HG03103 (cell line): ENCODE results near the gene CCR2.
"Not testable (repeated sequence)": the region's sequence is repeated elsewhere in the genome, so short reads cannot be mapped to it uniquely, and the experiment has no call there.

Source experiments
- ATAC-seq: cut with Tn5 transposase; IDR thresholded peaks from one replicate; pipeline ENCODE4 v1.9.1; 2021; ENCODE audit warnings: low read depth; ENCODE audit not compliant: unreplicated experiment

CCR2 gene

GRCh38 chr3:46399557-46399956 is 45.6 kb downstream of the CCR2 start:
- ATAC-seq: no peak

DNA sequence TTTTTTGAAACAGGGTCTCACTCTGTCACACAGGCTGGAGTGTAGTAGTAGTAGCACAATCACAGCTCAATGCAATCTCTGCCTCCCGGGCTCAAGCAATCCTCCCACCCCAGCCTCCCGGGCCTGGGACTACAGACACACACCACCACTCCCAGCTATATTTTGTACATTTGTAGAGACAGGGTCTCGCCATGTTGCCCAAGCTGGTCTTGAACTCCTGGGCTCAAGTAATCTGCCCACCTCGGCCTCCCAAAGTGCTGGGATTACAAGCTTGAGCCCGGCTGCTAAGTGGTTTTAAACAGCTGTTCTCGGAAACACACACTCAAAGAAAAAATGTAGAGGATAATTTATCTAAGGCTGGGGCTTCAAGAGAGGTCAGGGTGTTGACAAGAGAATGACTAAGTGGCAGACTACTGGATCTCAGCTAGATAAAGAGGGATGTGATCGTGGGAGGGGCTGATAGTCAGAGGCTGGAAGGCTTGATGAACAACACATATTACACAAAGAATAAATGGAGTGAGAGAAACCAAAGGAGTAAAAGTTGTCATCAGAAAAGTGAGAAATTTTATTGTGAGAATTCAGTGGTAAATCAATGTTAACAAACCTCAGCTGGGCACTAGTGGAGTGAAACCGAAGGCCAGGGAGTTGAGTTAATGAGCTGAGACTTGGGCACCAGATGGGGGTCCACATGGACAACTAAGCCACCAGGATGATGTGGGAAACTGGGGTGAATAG is 46.3 kb downstream of the CCR2 start:
- ATAC-seq: no peak

DNA sequence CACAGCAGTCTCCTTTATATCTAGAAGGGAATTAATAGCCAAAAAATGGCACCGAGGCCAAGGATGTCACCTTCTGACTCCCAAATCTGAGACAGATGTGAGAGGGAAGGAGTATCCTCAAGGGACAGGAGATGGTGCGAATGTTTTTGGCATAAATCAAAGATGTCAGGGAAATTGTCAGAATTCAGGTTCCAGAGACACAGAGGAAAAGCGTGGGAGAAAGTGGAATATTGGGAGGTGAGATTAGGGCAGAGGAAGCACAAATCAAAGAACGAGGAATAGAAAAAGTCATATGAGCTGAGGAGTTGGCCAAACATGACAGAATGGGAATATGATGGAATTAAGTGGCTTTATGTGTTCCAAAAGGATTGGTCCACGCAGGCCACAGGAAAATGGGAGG is 46.9 kb downstream of the CCR2 start:
- no peak for ATAC-seq

GRCh38 chr3:46401579-46401978 is 47.7 kb downstream of the CCR2 start:
- no peak for ATAC-seq

DNA sequence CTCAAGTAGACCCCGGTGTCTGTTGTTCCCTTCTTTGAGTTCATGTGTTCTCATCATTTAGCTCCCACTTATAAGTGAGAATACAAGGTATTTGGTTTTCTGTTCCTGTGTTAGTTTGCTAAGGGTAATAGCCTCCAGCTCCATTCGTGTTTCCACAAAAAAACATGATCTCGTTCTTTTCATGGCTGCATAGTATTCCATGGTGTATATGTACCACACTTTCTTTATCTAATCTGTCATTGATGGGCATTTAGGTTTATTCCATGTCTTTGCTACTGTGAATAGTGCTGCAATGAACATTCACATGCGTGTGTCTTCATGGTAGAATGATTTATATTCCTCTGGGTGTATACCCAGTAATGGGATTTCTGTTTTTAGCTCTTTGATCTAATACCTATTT is 49.0 kb downstream of the CCR2 start:
- not testable (repeated sequence) for ATAC-seq

- no peak for ATAC-seq
These were observed 51.5 kb downstream of the CCR2 start for GRCh38 chr3:46405301-46406019.

DNA sequence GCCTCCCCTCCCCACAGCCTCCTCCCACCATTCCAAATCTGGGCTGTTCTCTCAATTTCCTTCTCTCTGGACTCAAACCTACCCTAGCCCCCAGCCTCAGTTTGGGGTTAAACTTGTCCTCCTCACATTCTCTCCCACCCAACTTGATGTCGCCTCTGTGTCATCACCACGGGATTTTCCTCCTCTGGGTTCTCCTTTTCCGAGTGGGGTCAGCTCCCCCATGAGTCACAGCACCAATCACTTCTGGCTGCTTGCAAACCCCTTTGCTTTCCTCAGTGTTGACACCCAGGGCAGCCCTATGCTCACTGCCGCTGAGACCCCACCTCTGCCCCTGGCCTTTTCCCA is 52.5 kb downstream of the CCR2 start:
- no peak for ATAC-seq

DNA sequence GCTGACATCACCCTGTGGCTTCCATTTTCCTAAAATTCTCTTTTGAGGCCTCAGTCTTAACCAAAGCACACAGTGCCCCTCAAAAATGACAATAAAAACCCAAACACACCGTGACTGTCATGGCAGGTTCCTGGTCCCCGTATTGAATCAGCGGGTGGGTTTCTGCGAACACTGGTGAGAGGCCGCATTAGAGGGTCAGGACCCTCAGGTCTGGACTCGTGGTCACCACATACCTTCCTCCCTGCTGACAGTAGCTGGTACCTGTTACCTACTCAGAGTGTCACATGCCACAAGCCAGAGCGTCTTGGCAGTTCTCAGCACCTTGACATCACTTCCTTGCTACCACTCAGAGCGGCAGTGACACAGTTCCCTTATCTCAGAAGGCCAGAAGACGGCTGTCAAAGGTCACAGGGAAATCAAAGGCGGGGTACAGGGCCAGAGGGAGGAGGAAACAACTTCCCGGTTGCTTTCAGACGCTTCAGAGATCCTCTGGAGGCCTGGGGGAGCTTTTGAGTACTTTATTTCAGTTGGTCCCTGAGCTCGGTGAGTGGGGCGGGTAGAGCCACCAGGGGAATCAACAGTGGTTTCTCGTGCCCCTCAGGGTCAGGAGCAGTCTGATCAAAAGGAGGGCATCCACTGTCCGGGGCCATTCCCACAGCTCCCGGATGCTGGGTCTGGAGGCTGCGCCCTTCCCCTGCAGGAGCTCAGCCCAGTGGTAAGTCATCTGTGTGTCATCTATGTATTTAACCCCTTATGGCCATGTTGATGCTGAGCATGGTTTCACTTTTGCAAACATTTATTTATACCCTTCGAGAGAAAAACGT is 53.1 kb downstream of the CCR2 start, which contains the start of the genes CCR5AS and CCRL2:
Gene CCR5AS, minus strand, starts transcription at position 279 of the 824 bp plus-strand sequence.
Gene CCRL2, plus strand, starts transcription at position 472 of the 824 bp plus-strand sequence. CDS start 821 bp downstream, outside the sequence.
- ATAC-seq: peak; percentile 54

- ATAC-seq: no peak
These were observed 54.1 kb downstream of the CCR2 start for GRCh38 chr3:46407970-46408369.

DNA sequence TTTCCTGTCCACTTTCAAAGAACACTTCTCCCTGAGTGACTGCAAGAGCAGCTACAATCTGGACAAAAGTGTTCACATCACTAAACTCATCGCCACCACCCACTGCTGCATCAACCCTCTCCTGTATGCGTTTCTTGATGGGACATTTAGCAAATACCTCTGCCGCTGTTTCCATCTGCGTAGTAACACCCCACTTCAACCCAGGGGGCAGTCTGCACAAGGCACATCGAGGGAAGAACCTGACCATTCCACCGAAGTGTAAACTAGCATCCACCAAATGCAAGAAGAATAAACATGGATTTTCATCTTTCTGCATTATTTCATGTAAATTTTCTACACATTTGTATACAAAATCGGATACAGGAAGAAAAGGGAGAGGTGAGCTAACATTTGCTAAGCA is 54.9 kb downstream of the CCR2 start:
- ATAC-seq: no peak

DNA sequence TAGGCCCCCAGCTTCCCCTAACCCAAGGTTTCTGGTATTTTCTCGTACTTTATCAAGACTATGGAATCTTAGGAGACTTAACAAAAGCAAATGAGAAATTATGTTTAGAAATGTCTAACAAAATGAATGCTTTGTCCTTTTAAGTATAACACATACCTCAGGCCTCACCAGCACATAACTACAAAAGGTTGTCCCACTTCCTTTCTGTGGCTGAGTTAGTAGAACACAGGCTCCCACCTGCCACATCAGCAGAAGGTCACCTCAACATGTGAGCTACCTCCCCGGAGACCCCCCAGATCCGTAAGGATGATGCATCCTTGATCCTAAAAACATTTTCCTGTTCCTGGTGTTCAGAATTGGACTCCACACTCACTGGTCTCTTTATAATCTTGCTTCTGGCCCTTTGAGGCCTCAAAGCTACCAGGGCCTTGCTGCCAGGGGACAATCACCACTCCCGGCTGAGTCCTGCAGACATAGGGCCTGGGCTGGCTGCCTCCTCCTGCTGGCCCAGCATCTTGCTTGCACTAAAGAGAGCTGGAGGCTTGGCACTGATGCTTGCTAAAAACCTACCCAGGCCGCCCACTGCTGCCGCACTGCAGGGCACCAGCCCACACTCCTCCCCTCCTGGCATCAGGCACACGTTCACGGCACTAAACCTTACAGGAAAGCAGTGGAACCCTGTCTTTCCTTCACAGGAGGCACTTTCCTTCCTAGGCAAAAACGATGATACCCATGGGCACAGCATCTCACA is 56.0 kb downstream of the CCR2 start:
- ATAC-seq: no peak
